ENCODE results near the gene MAP3K5.
"Not testable (repeated sequence)": the region's sequence is repeated elsewhere in the genome, so short reads cannot be mapped to it uniquely, and the experiment has no call there.

The MAP3K5 gene

GRCh38 chr6:136607204-136607931 lies 184.9 kb downstream of the MAP3K5 start:
- Histone ChIP-seq H3K4me3 (ENCODE audit: low read length) (no peak overlapping the region), H3K27me3 (ENCODE audit: control insufficient read depth, insufficient read depth, low read length) (no peaks in the 10 kb centered on the region), H3K27ac (ENCODE audit: low read length) (no peak overlapping the region), H3K4me1 (ENCODE audit: control insufficient read depth, low read depth, low read length) (peaks cover 4% of the 10 kb centered on the region), H3K9ac (ENCODE audit: low read length) (no peak overlapping the region), H3K9me3 (ENCODE audit: control insufficient read depth, low read depth, low read length) (no peaks in the 10 kb centered on the region), H3K36me3 (ENCODE audit: control insufficient read depth, low read depth, low read length) (no peaks in the 10 kb centered on the region)

- no peak overlapping the region for H3K27ac ChIP-seq (ENCODE audit: low read length)
- H3K9ac ChIP-seq (ENCODE audit: low read length): no peak overlapping the region
- no peaks in the 10 kb centered on the region for H3K9me3 ChIP-seq (ENCODE audit: control insufficient read depth, low read depth, low read length)
- H3K27me3 ChIP-seq (ENCODE audit: control insufficient read depth, insufficient read depth, low read length): no peaks in the 10 kb centered on the region
- H3K36me3 ChIP-seq (ENCODE audit: control insufficient read depth, low read depth, low read length): no peaks in the 10 kb centered on the region
- peaks cover under 1% of the 10 kb centered on the region for H3K4me1 ChIP-seq (ENCODE audit: control insufficient read depth, low read depth, low read length)
- no peak overlapping the region for H3K4me3 ChIP-seq (ENCODE audit: low read length)
Measured at GRCh38 chr6:136604928-136605510, 187.3 kb downstream of the MAP3K5 start.

GRCh38 chr6:136604328-136604825 lies 187.9 kb downstream of the MAP3K5 start:
- Histone ChIP-seq H3K9me3 (ENCODE audit: control insufficient read depth, low read depth, low read length) (no peaks in the 10 kb centered on the region), H3K27me3 (ENCODE audit: control insufficient read depth, insufficient read depth, low read length) (no peaks in the 10 kb centered on the region), H3K27ac (ENCODE audit: low read length) (no peak overlapping the region), H3K4me1 (ENCODE audit: control insufficient read depth, low read depth, low read length) (no peaks in the 10 kb centered on the region), H3K4me3 (ENCODE audit: low read length) (no peak overlapping the region), H3K36me3 (ENCODE audit: control insufficient read depth, low read depth, low read length) (no peaks in the 10 kb centered on the region), H3K9ac (ENCODE audit: low read length) (no peak overlapping the region)

- Histone ChIP-seq H3K27me3 (ENCODE audit: control insufficient read depth, insufficient read depth, low read length) (no peaks in the 10 kb centered on the region), H3K9ac (ENCODE audit: low read length) (no peak overlapping the region), H3K27ac (ENCODE audit: low read length) (no peak overlapping the region), H3K4me3 (ENCODE audit: low read length) (no peak overlapping the region), H3K36me3 (ENCODE audit: control insufficient read depth, low read depth, low read length) (no peaks in the 10 kb centered on the region), H3K4me1 (ENCODE audit: control insufficient read depth, low read depth, low read length) (no peaks in the 10 kb centered on the region), H3K9me3 (ENCODE audit: control insufficient read depth, low read depth, low read length) (no peaks in the 10 kb centered on the region)
Measured at GRCh38 chr6:136600818-136601217, 191.5 kb downstream of the MAP3K5 start.

- H3K4me1 ChIP-seq (ENCODE audit: control insufficient read depth, low read depth, low read length): no peaks in the 10 kb centered on the region
- no peak overlapping the region for H3K9ac ChIP-seq (ENCODE audit: low read length)
- no peaks in the 10 kb centered on the region for H3K9me3 ChIP-seq (ENCODE audit: control insufficient read depth, low read depth, low read length)
- H3K27ac ChIP-seq (ENCODE audit: low read length): no peak overlapping the region
- no peaks in the 10 kb centered on the region for H3K27me3 ChIP-seq (ENCODE audit: control insufficient read depth, insufficient read depth, low read length)
- H3K4me3 ChIP-seq (ENCODE audit: low read length): no peak overlapping the region
- H3K36me3 ChIP-seq (ENCODE audit: control insufficient read depth, low read depth, low read length): no peaks in the 10 kb centered on the region
Measured at GRCh38 chr6:136599329-136600011, 192.8 kb downstream of the MAP3K5 start.

- Histone ChIP-seq H3K4me1 (ENCODE audit: control insufficient read depth, low read depth, low read length) (peaks cover 8% of the 10 kb centered on the region), H3K9ac (ENCODE audit: low read length) (no peak overlapping the region), H3K27ac (ENCODE audit: low read length) (no peak overlapping the region), H3K9me3 (ENCODE audit: control insufficient read depth, low read depth, low read length) (no peaks in the 10 kb centered on the region), H3K27me3 (ENCODE audit: control insufficient read depth, insufficient read depth, low read length) (no peaks in the 10 kb centered on the region), H3K4me3 (ENCODE audit: low read length) (no peak overlapping the region), H3K36me3 (ENCODE audit: control insufficient read depth, low read depth, low read length) (no peaks in the 10 kb centered on the region)
Measured at GRCh38 chr6:136598048-136598447, 194.2 kb downstream of the MAP3K5 start.

DNA sequence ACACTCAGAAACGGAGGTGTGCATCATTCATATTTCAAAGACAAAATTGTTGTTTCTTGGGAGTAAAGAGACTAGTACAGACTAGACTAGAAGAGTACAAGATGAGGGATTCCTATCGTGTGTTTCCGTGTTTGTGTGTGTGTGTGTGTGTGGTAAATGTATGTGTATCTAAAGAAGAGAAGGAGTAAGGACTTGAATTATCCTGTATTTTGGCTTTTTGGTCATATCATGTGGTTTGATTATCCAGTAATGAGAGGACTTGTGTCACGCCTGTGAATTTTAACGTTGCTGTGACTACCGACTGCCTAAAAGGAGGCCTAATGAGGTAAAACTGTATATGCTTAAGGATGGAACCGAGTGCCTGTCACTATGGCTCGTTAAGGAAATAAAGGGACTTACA lies 197.6 kb downstream of the MAP3K5 start:
- H3K4me3 ChIP-seq (ENCODE audit: low read length): no peak overlapping the region
- no peaks in the 10 kb centered on the region for H3K9me3 ChIP-seq (ENCODE audit: control insufficient read depth, low read depth, low read length)
- no peak overlapping the region for H3K9ac ChIP-seq (ENCODE audit: low read length)
- H3K27me3 ChIP-seq (ENCODE audit: control insufficient read depth, insufficient read depth, low read length): no peaks in the 10 kb centered on the region
- H3K27ac ChIP-seq (ENCODE audit: low read length): no peak overlapping the region
- H3K36me3 ChIP-seq (ENCODE audit: control insufficient read depth, low read depth, low read length): no peaks in the 10 kb centered on the region
- peaks cover 23% of the 10 kb centered on the region for H3K4me1 ChIP-seq (ENCODE audit: control insufficient read depth, low read depth, low read length)

DNA sequence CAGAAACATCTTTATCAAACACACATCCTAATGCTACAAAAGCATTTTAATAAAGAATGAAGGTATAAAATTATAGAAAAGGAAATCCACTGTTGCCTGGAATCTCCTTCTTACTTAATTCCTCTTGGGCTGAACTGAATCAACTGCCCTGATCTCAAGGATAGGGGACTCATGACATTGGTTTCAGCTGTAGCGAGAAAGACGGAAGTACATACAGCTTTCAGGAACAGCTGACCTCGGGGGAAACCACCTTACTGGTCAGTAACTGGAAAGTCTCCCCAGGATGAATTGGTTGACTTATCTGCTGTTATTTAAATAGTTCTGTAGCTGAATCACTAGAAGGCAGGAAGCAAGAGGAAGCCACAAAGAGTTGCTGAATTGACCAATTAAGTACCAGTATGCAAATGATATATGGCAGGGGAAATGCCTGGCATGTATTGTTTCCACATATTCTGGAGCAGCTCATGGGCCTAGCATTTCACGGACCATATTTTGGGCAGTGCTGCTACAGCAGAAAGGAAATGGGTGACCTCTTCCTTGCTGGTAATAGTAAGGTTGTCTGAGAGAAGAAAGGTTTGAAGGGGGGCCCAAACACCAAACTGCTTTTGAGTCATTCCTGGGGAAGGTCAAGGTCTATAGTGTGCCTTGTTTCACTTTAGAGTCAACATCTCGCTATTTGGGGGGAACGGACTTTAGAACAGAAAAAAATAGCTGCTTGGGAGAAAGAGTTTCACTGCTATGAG lies 198.4 kb downstream of the MAP3K5 start:
- Histone ChIP-seq H3K9me3 (ENCODE audit: control insufficient read depth, low read depth, low read length) (no peaks in the 10 kb centered on the region), H3K9ac (ENCODE audit: low read length) (no peak overlapping the region), H3K4me1 (ENCODE audit: control insufficient read depth, low read depth, low read length) (peaks cover 23% of the 10 kb centered on the region), H3K27me3 (ENCODE audit: control insufficient read depth, insufficient read depth, low read length) (no peaks in the 10 kb centered on the region), H3K4me3 (ENCODE audit: low read length) (no peak overlapping the region), H3K36me3 (ENCODE audit: control insufficient read depth, low read depth, low read length) (no peaks in the 10 kb centered on the region), H3K27ac (ENCODE audit: low read length) (no peak overlapping the region)

GRCh38 chr6:136592930-136593673 lies 199.2 kb downstream of the MAP3K5 start:
- H3K36me3 ChIP-seq (ENCODE audit: control insufficient read depth, low read depth, low read length): no peaks in the 10 kb centered on the region
- H3K9me3 ChIP-seq (ENCODE audit: control insufficient read depth, low read depth, low read length): no peaks in the 10 kb centered on the region
- H3K4me1 ChIP-seq (ENCODE audit: control insufficient read depth, low read depth, low read length): peaks cover 23% of the 10 kb centered on the region
- H3K9ac ChIP-seq (ENCODE audit: low read length): no peak overlapping the region
- no peak overlapping the region for H3K4me3 ChIP-seq (ENCODE audit: low read length)
- H3K27me3 ChIP-seq (ENCODE audit: control insufficient read depth, insufficient read depth, low read length): no peaks in the 10 kb centered on the region
- no peak overlapping the region for H3K27ac ChIP-seq (ENCODE audit: low read length)

DNA sequence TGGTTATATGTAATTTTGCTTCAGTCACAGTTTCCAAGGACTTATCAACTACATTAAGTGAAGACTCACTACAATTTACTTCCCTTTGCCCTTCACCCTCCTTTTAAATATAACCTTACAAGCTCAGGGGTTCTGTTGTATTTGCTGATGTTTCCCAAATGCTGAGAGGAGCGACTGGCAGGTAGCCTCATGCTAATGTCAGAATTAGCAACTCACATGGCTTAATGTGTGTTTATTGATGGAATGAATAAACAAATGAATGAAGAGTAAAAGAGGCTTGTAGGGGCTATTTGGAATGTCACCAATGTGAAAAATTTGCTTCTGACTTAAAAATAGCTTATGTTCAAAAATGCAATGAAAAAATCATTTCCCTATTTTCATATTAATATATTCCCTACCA lies 200.7 kb downstream of the MAP3K5 start:
- Histone ChIP-seq H3K4me1 (ENCODE audit: control insufficient read depth, low read depth, low read length) (peaks cover 23% of the 10 kb centered on the region), H3K4me3 (ENCODE audit: low read length) (no peak overlapping the region), H3K9ac (ENCODE audit: low read length) (no peak overlapping the region), H3K9me3 (ENCODE audit: control insufficient read depth, low read depth, low read length) (no peaks in the 10 kb centered on the region), H3K36me3 (ENCODE audit: control insufficient read depth, low read depth, low read length) (no peaks in the 10 kb centered on the region), H3K27me3 (ENCODE audit: control insufficient read depth, insufficient read depth, low read length) (no peaks in the 10 kb centered on the region), H3K27ac (ENCODE audit: low read length) (no peak overlapping the region)

GRCh38 chr6:136590846-136591245 lies 201.4 kb downstream of the MAP3K5 start:
- H3K4me1 ChIP-seq (ENCODE audit: control insufficient read depth, low read depth, low read length): peaks cover 23% of the 10 kb centered on the region
- H3K27me3 ChIP-seq (ENCODE audit: control insufficient read depth, insufficient read depth, low read length); H3K9me3 ChIP-seq (ENCODE audit: control insufficient read depth, low read depth, low read length); H3K27ac ChIP-seq (ENCODE audit: low read length); H3K36me3 ChIP-seq (ENCODE audit: control insufficient read depth, low read depth, low read length); H3K4me3 ChIP-seq (ENCODE audit: low read length); H3K9ac ChIP-seq (ENCODE audit: low read length): not testable (repeated sequence)

Data from iPS-18a (cell line).